GM21360 (cell line): ENCODE measurements around the gene FBXL2.
"Not testable (repeated sequence)": the region's sequence is repeated elsewhere in the genome, so short reads cannot be mapped to it uniquely, and the experiment has no call there.

Experiments
- ATAC-seq: cut with Tn5 transposase; IDR thresholded peaks from one replicate; pipeline ENCODE4 v1.9.1; 2021; ENCODE audit warnings: mild to moderate bottlenecking, moderate library complexity; ENCODE audit not compliant: unreplicated experiment

FBXL2 gene

GRCh38 chr3:33383951-33384350, 106.7 kb downstream of the FBXL2 start:
- ATAC-seq = no peak

- ATAC-seq = no peak
Observed at GRCh38 chr3:33385423-33385822, 108.2 kb downstream of the FBXL2 start.

DNA sequence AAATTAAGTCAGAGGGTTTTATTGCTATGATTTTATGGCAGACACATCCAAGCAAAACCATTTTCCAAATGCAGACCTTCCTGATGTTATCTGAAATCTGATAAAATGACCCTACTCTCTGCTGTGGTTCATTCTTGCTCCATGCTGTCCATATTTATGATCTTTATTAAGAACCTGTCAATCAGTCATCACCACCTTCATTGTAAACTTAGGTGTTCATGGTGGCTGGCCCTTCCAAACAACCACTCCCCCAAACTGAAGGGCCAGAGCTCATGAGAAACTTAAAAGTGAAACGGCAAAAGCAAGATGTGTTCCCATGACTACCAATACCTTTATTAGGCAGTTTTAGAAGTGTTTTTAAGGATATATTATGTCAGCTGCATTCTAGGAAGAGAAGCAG, 109.4 kb downstream of the FBXL2 start:
- ATAC-seq = no peak

- ATAC-seq = no peak
Observed at GRCh38 chr3:33388374-33389100, 111.3 kb downstream of the FBXL2 start.

- no peak for ATAC-seq
Observed at GRCh38 chr3:33389908-33390307, 112.7 kb downstream of the FBXL2 start.

GRCh38 chr3:33391255-33391995, 114.2 kb downstream of the FBXL2 start:
- ATAC-seq = no peak

DNA sequence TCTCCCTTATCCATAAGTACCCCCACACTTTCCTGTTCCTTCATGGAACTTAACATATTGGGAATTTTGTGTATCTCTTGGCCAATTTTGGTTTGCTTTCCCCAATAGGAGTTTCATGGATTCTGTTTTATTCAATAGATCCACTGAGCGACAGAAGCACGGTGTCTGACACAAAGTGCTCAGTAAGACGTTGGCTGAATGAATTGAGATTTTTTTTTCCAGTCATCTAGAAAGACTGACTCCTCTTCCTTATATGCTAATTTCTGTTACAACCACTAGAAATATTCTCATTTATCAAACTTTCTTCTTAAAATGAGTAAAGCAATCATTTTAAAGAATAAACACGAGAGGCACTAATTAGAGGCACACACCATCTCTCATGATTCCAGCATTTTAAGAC, 114.9 kb downstream of the FBXL2 start:
- ATAC-seq = no peak

- no peak for ATAC-seq
Observed at GRCh38 chr3:33392703-33393125, 115.5 kb downstream of the FBXL2 start.

- ATAC-seq = no peak
Observed at GRCh38 chr3:33394403-33395054, 117.3 kb downstream of the FBXL2 start.

GRCh38 chr3:33395900-33396299, 118.7 kb downstream of the FBXL2 start:
- no peak for ATAC-seq

DNA sequence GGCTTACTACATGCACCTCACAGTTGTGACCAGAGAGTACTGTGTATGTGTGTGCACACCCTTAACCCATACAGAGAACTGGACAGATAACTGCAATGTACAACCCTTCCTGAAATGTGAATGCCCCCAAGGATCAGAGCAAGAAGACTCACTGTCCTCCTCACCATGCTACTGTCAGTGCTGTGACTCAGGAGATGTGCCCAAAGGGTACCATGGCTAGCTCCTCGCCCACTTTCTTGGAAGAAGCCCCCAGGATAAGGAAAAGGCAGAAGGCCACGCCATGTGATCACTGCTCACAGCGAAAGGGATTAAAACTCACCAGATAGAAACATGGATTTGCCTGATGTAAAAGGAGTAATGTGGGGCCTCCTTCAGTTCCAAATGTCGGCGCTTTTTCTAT, 121.2 kb downstream of the FBXL2 start:
- no peak for ATAC-seq

GRCh38 chr3:33401781-33402180, 124.5 kb downstream of the FBXL2 start:
- ATAC-seq = no peak

DNA sequence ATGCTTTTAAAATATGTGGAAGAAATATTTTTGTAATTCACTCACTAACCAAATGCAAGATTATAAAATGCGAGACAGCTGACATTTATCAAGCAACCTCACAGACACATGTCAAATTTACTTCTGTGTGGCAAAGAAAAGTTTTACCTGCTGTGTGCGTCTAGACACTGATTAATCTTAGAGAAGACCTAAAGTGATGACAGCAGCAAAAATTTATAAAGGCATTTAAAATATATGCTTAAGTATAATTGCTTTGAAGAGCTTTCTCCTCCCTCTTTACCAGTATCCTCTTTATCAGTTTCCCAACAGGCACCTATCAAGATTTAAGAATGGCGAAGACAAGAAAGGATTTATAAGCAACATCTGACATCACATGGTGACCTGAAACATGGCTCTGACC, 125.7 kb downstream of the FBXL2 start:
- no peak for ATAC-seq

- no peak for ATAC-seq
Observed at GRCh38 chr3:33403756-33404155, 126.5 kb downstream of the FBXL2 start.

DNA sequence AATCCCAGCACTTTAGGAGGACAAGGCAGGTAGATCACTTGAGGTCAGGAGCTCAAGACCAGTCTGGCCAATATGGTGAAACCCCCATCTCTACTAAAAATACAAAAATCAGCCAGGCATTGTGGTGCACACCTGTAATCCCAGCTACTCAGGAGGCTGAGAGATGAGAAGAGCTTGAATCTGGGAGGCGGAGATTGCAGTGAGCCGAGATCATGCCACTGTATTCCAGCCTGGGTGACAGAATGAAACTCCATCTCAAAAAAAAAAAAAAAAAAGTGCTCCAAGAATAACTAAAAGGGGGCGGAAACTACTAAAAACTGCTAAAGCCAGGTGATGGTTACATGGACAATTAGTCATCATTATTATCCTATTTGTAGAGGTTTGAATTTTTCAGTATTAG, 133.6 kb downstream of the FBXL2 start:
- not testable (repeated sequence) for ATAC-seq

DNA sequence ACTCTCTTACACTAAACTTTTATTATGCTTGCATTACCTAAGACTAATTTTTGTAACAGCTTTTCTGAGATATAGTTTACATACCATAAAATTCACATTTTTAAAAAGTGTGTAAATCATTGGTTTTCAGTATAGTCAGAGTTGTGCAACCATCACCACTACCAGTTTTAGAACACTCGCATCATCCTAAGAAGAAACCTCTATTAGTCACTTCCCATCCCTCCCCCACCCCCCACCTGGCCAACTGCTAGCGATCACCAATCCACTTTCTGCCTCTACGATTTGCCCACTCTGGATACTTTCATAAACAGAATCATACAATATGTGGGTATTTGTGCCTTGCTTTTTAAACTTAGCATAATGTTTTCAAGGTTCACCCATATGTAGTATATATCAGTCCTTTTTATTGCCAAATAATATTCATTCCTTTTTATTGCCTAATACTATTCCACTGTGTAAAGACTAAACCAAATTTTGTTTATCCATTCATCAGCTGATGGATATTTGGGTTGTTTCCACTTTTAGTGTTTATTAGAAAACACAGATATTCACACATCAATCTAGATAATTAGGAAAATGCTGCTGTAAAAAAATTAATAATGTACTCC, 139.9 kb downstream of the FBXL2 start:
- ATAC-seq = no peak

DNA sequence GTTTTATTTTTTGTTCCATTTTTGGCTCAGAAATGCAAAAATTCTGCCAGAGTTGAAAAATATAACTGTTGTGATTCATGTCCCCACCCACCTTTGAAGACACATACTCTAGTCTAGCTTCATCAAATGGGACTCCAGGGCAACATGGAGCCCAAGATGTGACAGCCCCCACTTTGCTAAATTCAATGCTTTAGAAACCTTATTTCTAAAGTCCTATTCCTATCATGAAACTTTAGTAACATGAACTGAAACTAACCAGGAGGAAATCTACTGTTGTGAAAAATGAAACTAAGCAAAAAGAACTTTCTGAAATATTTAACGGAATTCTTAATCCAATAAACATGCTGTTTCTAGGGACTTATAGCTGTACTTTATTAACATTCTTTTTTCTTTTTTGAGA, 142.7 kb downstream of the FBXL2 start:
- ATAC-seq = no peak

DNA sequence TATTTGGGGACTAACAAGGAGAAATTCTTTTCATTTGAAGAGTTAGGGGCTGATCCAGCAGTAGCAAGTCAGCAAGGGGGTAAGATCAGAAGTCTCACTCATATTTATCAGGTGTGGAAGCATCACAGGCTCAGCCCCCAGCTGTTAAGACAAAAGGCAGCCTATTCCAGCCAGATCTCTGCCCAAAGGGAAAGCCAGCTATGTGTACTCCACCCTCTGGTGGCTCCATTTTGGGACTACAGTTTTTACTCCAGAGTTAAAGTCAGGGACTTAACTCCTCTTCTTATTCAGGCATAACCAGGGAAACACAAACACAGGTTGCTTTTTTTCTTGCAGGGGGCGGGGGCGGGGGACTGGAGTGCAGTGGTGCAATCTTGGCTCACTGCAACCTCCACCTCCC, 143.7 kb downstream of the FBXL2 start:
- no peak for ATAC-seq

DNA sequence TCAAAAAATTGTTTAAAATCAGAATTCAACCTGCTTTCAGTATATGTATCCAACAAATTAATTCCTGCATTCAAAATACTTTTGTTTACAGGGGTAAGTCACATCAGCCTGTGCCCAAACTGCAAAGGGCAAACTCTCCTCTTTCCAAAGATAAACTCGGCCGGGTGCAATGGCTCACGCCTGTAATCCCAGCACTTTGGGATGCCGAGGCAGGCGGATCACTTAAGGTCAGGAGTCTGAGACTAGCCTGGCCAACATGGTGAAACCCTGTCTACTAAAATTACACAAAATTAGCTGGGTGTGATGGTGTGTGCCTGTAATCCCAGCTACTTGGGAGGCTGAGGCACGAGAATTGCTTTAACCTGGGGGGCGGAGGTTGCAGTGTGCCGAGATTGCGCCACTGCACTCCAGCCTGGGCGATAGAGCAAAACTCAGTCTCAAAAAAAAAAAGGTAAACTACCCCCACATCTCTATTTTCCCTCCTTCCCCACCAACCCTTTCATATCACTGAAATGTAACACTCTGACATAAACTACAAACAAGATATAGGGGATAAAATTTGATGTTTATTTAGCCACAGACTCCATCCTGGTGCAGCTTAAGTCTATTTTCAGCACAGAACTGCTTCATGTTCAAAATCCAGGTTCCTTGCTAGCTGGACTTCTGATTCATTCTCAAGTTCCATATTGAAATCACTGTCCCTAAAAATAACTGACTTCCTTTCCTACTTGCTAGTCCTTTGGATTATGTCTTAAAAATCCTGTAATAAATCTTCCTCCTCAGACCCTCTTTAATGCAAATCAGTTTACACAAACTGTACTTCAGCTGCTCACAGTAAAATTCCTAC, 147.6 kb downstream of the FBXL2 start:
- no peak for ATAC-seq

- no peak for ATAC-seq
Observed at GRCh38 chr3:33425453-33425852, 148.2 kb downstream of the FBXL2 start.

DNA sequence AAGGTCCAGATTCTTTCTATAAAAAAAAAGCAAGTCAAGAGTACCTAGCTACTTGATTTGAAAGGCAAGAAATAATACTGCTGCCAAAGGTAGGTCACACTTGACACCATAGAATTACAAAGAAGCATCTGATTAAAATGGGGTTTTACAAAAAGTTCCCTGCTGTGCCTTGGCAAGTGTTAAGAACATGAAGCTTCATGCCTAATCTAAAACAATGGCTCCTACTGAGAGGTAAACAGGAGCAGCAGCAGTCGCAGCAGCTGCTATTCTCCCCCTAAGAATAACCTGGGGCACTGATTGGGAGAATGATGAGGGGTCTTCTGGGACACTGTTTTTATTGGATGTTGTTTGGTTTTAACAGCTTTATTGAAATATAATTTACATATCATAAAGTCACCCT, 148.8 kb downstream of the FBXL2 start:
- no peak for ATAC-seq
